ENCODE results near the gene MYO18A.
"Not testable (repeated sequence)": the region's sequence is repeated elsewhere in the genome, so short reads cannot be mapped to it uniquely, and the experiment has no call there.

The MYO18A gene

GRCh38 chr17:29180034-29180787 is at the start of gene MYO18A:
MYO18A (minus strand) TSS chr17:29180398; CDS start chr17:29166940, 13,458 bp downstream.
- no peaks in the 10 kb centered on the region for H3K9me3 ChIP-seq (ENCODE audit: control insufficient read depth, insufficient read depth, low read length)
- H3K9ac ChIP-seq (ENCODE audit: low read depth, low read length) = peak within 1 kb of the TSS; percentile 83; the same call in 1 of the 2 replicates
- H3K4me1 ChIP-seq (ENCODE audit: insufficient read depth, low read length) = peaks cover 24% of the 10 kb centered on the region; the same call in 1 of the 2 replicates
- H3K36me3 ChIP-seq (ENCODE audit: insufficient read depth, low read length) = no peaks in the 10 kb centered on the region

- Histone ChIP-seq H3K36me3 (ENCODE audit: insufficient read depth, low read length) (no peaks in the 10 kb centered on the region), H3K4me1 (ENCODE audit: insufficient read depth, low read length) (no peaks in the 10 kb centered on the region), H3K9ac (ENCODE audit: low read depth, low read length) (no peak overlapping the region), H3K9me3 (ENCODE audit: control insufficient read depth, insufficient read depth, low read length) (no peaks in the 10 kb centered on the region)
These were observed 45.2 kb upstream of the MYO18A start for GRCh38 chr17:29225396-29225795.

GRCh38 chr17:29221338-29221737 is 41.1 kb upstream of the MYO18A start:
- H3K9ac ChIP-seq (ENCODE audit: low read depth, low read length); H3K9me3 ChIP-seq (ENCODE audit: control insufficient read depth, insufficient read depth, low read length); H3K36me3 ChIP-seq (ENCODE audit: insufficient read depth, low read length); H3K4me1 ChIP-seq (ENCODE audit: insufficient read depth, low read length): not testable (repeated sequence)

- Histone ChIP-seq H3K36me3 (ENCODE audit: insufficient read depth, low read length) (no peaks in the 10 kb centered on the region), H3K9me3 (ENCODE audit: control insufficient read depth, insufficient read depth, low read length) (no peaks in the 10 kb centered on the region), H3K4me1 (ENCODE audit: insufficient read depth, low read length) (peaks cover 3% of the 10 kb centered on the region; the same call in 1 of the 2 replicates), H3K9ac (ENCODE audit: low read depth, low read length) (no peak overlapping the region)
These were observed 39.3 kb upstream of the MYO18A start for GRCh38 chr17:29219378-29220047.

- Histone ChIP-seq H3K4me1 (ENCODE audit: insufficient read depth, low read length) (peaks cover 3% of the 10 kb centered on the region; the same call in 1 of the 2 replicates), H3K9me3 (ENCODE audit: control insufficient read depth, insufficient read depth, low read length) (no peaks in the 10 kb centered on the region), H3K36me3 (ENCODE audit: insufficient read depth, low read length) (no peaks in the 10 kb centered on the region), H3K9ac (ENCODE audit: low read depth, low read length) (no peak overlapping the region)
These were observed 36.7 kb upstream of the MYO18A start for GRCh38 chr17:29216856-29217255.

GRCh38 chr17:29216181-29216580 is 36.0 kb upstream of the MYO18A start:
- Histone ChIP-seq H3K36me3 (ENCODE audit: insufficient read depth, low read length) (no peaks in the 10 kb centered on the region), H3K9ac (ENCODE audit: low read depth, low read length) (no peak overlapping the region), H3K4me1 (ENCODE audit: insufficient read depth, low read length) (peaks cover 3% of the 10 kb centered on the region; the same call in 1 of the 2 replicates), H3K9me3 (ENCODE audit: control insufficient read depth, insufficient read depth, low read length) (no peaks in the 10 kb centered on the region)

GRCh38 chr17:29215717-29216116 is 35.5 kb upstream of the MYO18A start:
- Histone ChIP-seq H3K36me3 (ENCODE audit: insufficient read depth, low read length) (no peaks in the 10 kb centered on the region), H3K4me1 (ENCODE audit: insufficient read depth, low read length) (peaks cover 3% of the 10 kb centered on the region; the same call in 1 of the 2 replicates), H3K9me3 (ENCODE audit: control insufficient read depth, insufficient read depth, low read length) (no peaks in the 10 kb centered on the region), H3K9ac (ENCODE audit: low read depth, low read length) (no peak overlapping the region)

GRCh38 chr17:29215174-29215573 is 35.0 kb upstream of the MYO18A start:
- Histone ChIP-seq H3K36me3 (ENCODE audit: insufficient read depth, low read length) (no peaks in the 10 kb centered on the region), H3K9me3 (ENCODE audit: control insufficient read depth, insufficient read depth, low read length) (no peaks in the 10 kb centered on the region), H3K9ac (ENCODE audit: low read depth, low read length) (no peak overlapping the region), H3K4me1 (ENCODE audit: insufficient read depth, low read length) (peaks cover 3% of the 10 kb centered on the region; the same call in 1 of the 2 replicates)

GRCh38 chr17:29214215-29215146 is 34.3 kb upstream of the MYO18A start:
- Histone ChIP-seq H3K36me3 (ENCODE audit: insufficient read depth, low read length) (no peaks in the 10 kb centered on the region), H3K4me1 (ENCODE audit: insufficient read depth, low read length) (peaks cover 3% of the 10 kb centered on the region; the same call in 1 of the 2 replicates), H3K9ac (ENCODE audit: low read depth, low read length) (no peak overlapping the region), H3K9me3 (ENCODE audit: control insufficient read depth, insufficient read depth, low read length) (no peaks in the 10 kb centered on the region)

- Histone ChIP-seq H3K9ac (ENCODE audit: low read depth, low read length) (no peak overlapping the region), H3K4me1 (ENCODE audit: insufficient read depth, low read length) (peaks cover 3% of the 10 kb centered on the region; the same call in 1 of the 2 replicates), H3K9me3 (ENCODE audit: control insufficient read depth, insufficient read depth, low read length) (no peaks in the 10 kb centered on the region), H3K36me3 (ENCODE audit: insufficient read depth, low read length) (no peaks in the 10 kb centered on the region)
These were observed 32.5 kb upstream of the MYO18A start for GRCh38 chr17:29212681-29213121.

- no peaks in the 10 kb centered on the region for H3K36me3 ChIP-seq (ENCODE audit: insufficient read depth, low read length)
- H3K4me1 ChIP-seq (ENCODE audit: insufficient read depth, low read length) = peaks cover 3% of the 10 kb centered on the region; the same call in 1 of the 2 replicates
These were observed 32.0 kb upstream of the MYO18A start for GRCh38 chr17:29212094-29212631.

GRCh38 chr17:29210879-29211278 is 30.7 kb upstream of the MYO18A start:
- Histone ChIP-seq H3K9ac (ENCODE audit: low read depth, low read length) (no peak overlapping the region), H3K4me1 (ENCODE audit: insufficient read depth, low read length) (peaks cover 3% of the 10 kb centered on the region; the same call in 1 of the 2 replicates), H3K9me3 (ENCODE audit: control insufficient read depth, insufficient read depth, low read length) (no peaks in the 10 kb centered on the region), H3K36me3 (ENCODE audit: insufficient read depth, low read length) (no peaks in the 10 kb centered on the region)

More at GRCh38 chr17:29212094-29212631, 32.0 kb upstream of the MYO18A start:
- Histone ChIP-seq H3K9me3 (ENCODE audit: control insufficient read depth, insufficient read depth, low read length) (no peaks in the 10 kb centered on the region), H3K9ac (ENCODE audit: low read depth, low read length) (no peak overlapping the region)

- no peaks in the 10 kb centered on the region for H3K9me3 ChIP-seq (ENCODE audit: control insufficient read depth, insufficient read depth, low read length)
- no peak overlapping the region for H3K9ac ChIP-seq (ENCODE audit: low read depth, low read length)
- H3K36me3 ChIP-seq (ENCODE audit: insufficient read depth, low read length) = no peaks in the 10 kb centered on the region
- peaks cover 3% of the 10 kb centered on the region; the same call in 1 of the 2 replicates for H3K4me1 ChIP-seq (ENCODE audit: insufficient read depth, low read length)
These were observed 28.9 kb upstream of the MYO18A start for GRCh38 chr17:29209073-29209472.

GRCh38 chr17:29207975-29208374 is 27.8 kb upstream of the MYO18A start:
- H3K36me3 ChIP-seq (ENCODE audit: insufficient read depth, low read length) = no peaks in the 10 kb centered on the region
- H3K4me1 ChIP-seq (ENCODE audit: insufficient read depth, low read length) = peaks cover 3% of the 10 kb centered on the region; the same call in 1 of the 2 replicates
- H3K9ac ChIP-seq (ENCODE audit: low read depth, low read length) = no peak overlapping the region
- H3K9me3 ChIP-seq (ENCODE audit: control insufficient read depth, insufficient read depth, low read length) = no peaks in the 10 kb centered on the region
